Stimulated activated CD4-positive, alpha-beta T cell treated with anti-CD3 and anti-CD28 coated beads, TNF-alpha, amount 100 ng/mL, for 24 hours (primary cell): ENCODE measurements around the gene CCDC107.

Experiments
- DNase-seq, 3 experiments: peaks; one replicate each; pipeline ENCODE4 v3.0.0-alpha.2; 2020; ENCODE audit warnings: low read depth in 3 of 3

Gene CCDC107

GRCh38 chr9:35661756-35662350 lies 3.8 kb downstream of the CCDC107 start:
- DNase-seq: no peak

- no peak for DNase-seq
These were observed 4.3 kb downstream of the CCDC107 start for GRCh38 chr9:35662437-35662836.

GRCh38 chr9:35664531-35665470 lies 6.7 kb downstream of the CCDC107 start, which contains the start of gene ARHGEF39:
TSS of gene ARHGEF39 (minus strand) at chr9:35665195. CDS start at chr9:35665169, 26 bp downstream.
- peak; percentile 40 to 77 (median 41) for DNase-seq

GRCh38 chr9:35665471-35665818 lies 7.4 kb downstream of the CCDC107 start:
- DNase-seq: no peak

- DNase-seq: no peak
These were observed 8.0 kb downstream of the CCDC107 start for GRCh38 chr9:35666045-35666444.

- DNase-seq: no peak
These were observed 8.5 kb downstream of the CCDC107 start for GRCh38 chr9:35666549-35666948.

- no peak for DNase-seq
These were observed 9.8 kb downstream of the CCDC107 start for GRCh38 chr9:35667939-35668338.

GRCh38 chr9:35669331-35670145 lies 11.4 kb downstream of the CCDC107 start:
- no peak for DNase-seq

GRCh38 chr9:35673132-35674024 lies 15.3 kb downstream of the CCDC107 start, which contains the start of gene CA9:
TSS of gene CA9 (plus strand) at chr9:35673928. CDS start at chr9:35673960, 32 bp downstream.
- DNase-seq: no peak

GRCh38 chr9:35674025-35674361 lies 15.9 kb downstream of the CCDC107 start:
- no peak for DNase-seq

GRCh38 chr9:35675204-35675603 lies 17.1 kb downstream of the CCDC107 start:
- no peak for DNase-seq

- DNase-seq: peak in 1 of 3 experiments; percentile 32
These were observed 17.8 kb downstream of the CCDC107 start for GRCh38 chr9:35675732-35676392.

- no peak for DNase-seq
These were observed 21.0 kb downstream of the CCDC107 start for GRCh38 chr9:35679091-35679490.

GRCh38 chr9:35679766-35680330 lies 21.8 kb downstream of the CCDC107 start:
- no peak for DNase-seq

- DNase-seq: no peak
These were observed 22.4 kb downstream of the CCDC107 start for GRCh38 chr9:35680331-35681105.

- no peak for DNase-seq
These were observed 23.4 kb downstream of the CCDC107 start for GRCh38 chr9:35681341-35682002.

- DNase-seq: no peak
These were observed 24.0 kb downstream of the CCDC107 start for GRCh38 chr9:35682051-35682450.

GRCh38 chr9:35682520-35683315 lies 24.6 kb downstream of the CCDC107 start:
- no peak for DNase-seq
